Measurements from ENCODE around the gene MTMR6. TPM values are rescaled to one million over a fixed set of nuclear protein-coding genes. Genes with fewer than 3 reads are reported as not detected.
A peak's percentile ranks its signal among the peaks of the same experiment; 100 is the strongest.

The MTMR6 gene
- total RNA-seq, 2 experiments from 2014 or later, result 6.4 to 17.3 TPM

DNA sequence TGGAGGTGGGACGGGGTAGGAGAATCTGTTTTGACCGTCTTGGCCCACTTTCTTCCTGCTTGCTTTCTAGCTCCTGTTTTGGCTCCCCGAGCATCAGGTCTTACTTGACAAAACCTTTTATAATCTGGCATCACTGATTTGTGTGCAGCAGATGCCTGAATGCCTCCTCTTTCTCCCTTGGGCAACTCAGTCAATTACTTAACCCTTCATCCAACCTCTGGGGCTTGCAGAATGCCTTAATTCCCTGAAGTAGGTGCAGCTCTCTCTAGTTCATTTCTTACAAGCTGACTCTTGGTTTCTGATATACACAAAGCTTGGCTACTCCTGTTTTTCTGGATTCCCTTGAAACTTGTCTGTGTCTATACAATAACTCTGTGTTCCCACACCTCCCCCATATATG, 8.4 kb upstream of the MTMR6 start:
- Histone ChIP-seq H3K4me1 (ENCODE audit: insufficient read depth, low read length, poor library complexity, severe bottlenecking) (peaks cover 17% of the 10 kb centered on the region), H3K27ac (ENCODE audit: low read depth, low read length, poor library complexity, severe bottlenecking) (no peak overlapping the region), H2AFZ (ENCODE audit: low read length) (no peak overlapping the region), H3K4me3 (ENCODE audit: low read depth, low read length, poor library complexity, severe bottlenecking) (no peak overlapping the region), H3K36me3 (ENCODE audit: insufficient read depth, low read length) (no peaks in the 10 kb centered on the region), H3K9me2 (ENCODE audit: insufficient read depth, low read length) (no peaks in the 10 kb centered on the region), H3K79me2 (ENCODE audit: insufficient read depth, low read depth, low read length) (no peaks in the 10 kb centered on the region), H3K4me2 (ENCODE audit: low read length) (no peak overlapping the region), H4K20me1 (ENCODE audit: insufficient read depth, low read length) (no peaks in the 10 kb centered on the region), H3K9me3 (ENCODE audit: low read length) (no peaks in the 10 kb centered on the region)
- BruUV-seq (replicated peaks), result no TSS peak
- no peak for DNase-seq (ENCODE audit: low spot score)
- TF ChIP-seq, protein P1, sequence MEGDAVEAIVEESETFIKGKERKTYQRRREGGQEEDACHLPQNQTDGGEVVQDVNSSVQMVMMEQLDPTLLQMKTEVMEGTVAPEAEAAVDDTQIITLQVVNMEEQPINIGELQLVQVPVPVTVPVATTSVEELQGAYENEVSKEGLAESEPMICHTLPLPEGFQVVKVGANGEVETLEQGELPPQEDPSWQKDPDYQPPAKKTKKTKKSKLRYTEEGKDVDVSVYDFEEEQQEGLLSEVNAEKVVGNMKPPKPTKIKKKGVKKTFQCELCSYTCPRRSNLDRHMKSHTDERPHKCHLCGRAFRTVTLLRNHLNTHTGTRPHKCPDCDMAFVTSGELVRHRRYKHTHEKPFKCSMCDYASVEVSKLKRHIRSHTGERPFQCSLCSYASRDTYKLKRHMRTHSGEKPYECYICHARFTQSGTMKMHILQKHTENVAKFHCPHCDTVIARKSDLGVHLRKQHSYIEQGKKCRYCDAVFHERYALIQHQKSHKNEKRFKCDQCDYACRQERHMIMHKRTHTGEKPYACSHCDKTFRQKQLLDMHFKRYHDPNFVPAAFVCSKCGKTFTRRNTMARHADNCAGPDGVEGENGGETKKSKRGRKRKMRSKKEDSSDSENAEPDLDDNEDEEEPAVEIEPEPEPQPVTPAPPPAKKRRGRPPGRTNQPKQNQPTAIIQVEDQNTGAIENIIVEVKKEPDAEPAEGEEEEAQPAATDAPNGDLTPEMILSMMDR (conservative IDR thresholded peaks at IDR 0.05; ENCODE audit: low read length), result no peak
- no peak for TF ChIP-seq EZH2phosphoT487 (IDR thresholded peaks at IDR 0.05; ENCODE audit: borderline replicate concordance, low read depth, low read length)
- intact Hi-C loops (cut with micrococcal nuclease; ENCODE audit: unreplicated experiment), result no loop called here
- CTCF ChIA-PET (ENCODE audit: unreplicated experiment), result no interaction called here
- POLR2A ChIA-PET, result interaction anchor here (0.8 kb wide), 1 partner anchor 17 kb away, joined by 3 read pairs; no protein-coding TSS in a partner anchor

DNA sequence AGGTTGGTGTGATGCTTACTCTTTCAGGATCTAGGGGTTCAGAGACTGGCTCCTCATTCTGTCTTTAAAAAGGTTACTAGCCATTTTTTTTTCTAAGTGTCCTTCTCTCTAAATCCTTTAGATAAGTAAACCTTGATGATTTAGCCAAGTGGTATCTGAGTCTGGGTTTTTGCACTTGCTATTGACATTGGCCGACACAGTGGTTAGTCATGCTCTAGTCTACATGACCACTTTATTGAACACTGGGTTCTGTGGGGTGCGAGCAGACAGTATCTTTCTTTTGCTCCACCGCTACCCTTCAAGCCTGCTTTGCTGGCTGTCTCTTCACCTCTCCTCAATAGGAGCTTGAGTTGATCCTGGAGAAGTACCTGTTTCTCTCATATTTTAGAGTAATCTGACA, 7.9 kb upstream of the MTMR6 start:
- no peak for TF ChIP-seq EZH2phosphoT487 (IDR thresholded peaks at IDR 0.05; ENCODE audit: borderline replicate concordance, low read depth, low read length)
- TF ChIP-seq, protein P1 (conservative IDR thresholded peaks at IDR 0.05; ENCODE audit: low read length), result no peak
- Histone ChIP-seq H3K27ac (ENCODE audit: low read depth, low read length, poor library complexity, severe bottlenecking) (no peak overlapping the region), H3K9me3 (ENCODE audit: low read length) (no peaks in the 10 kb centered on the region), H3K4me1 (ENCODE audit: insufficient read depth, low read length, poor library complexity, severe bottlenecking) (peaks cover 12% of the 10 kb centered on the region), H4K20me1 (ENCODE audit: insufficient read depth, low read length) (no peaks in the 10 kb centered on the region), H3K9me2 (ENCODE audit: insufficient read depth, low read length) (no peaks in the 10 kb centered on the region), H2AFZ (ENCODE audit: low read length) (no peak overlapping the region), H3K4me2 (ENCODE audit: low read length) (no peak overlapping the region), H3K79me2 (ENCODE audit: insufficient read depth, low read depth, low read length) (no peaks in the 10 kb centered on the region), H3K36me3 (ENCODE audit: insufficient read depth, low read length) (no peaks in the 10 kb centered on the region), H3K4me3 (ENCODE audit: low read depth, low read length, poor library complexity, severe bottlenecking) (no peak overlapping the region)
- POLR2A ChIA-PET, result interaction anchor here (0.8 kb wide), 1 partner anchor 17 kb away, joined by 3 read pairs; no protein-coding TSS in a partner anchor
- intact Hi-C loops (cut with micrococcal nuclease; ENCODE audit: unreplicated experiment), result no loop called here
- no TSS peak for BruUV-seq (replicated peaks)
- CTCF ChIA-PET (ENCODE audit: unreplicated experiment), result no interaction called here
- no peak for DNase-seq (ENCODE audit: low spot score)

DNA sequence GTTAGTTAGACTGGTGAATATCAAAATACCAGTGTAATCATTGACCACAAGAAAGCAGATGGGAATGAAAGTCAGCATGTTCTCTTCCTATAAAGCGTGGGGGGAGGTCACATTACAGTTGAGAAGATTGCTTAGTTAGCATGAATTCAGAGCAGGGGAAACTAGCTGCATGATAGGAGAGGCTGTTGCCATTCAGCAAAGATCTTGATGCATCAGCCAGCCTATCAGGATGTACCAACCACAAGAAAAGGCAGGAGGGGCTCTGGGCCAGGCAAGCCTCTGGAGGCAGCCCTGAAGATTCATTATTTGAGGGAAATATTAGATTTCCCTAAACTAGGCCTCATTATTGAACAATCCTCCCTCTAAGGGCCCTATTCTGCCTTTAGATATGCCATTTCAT, 5.0 kb upstream of the MTMR6 start:
- Histone ChIP-seq H3K4me3 (ENCODE audit: low read depth, low read length, poor library complexity, severe bottlenecking) (no peak overlapping the region), H3K79me2 (ENCODE audit: insufficient read depth, low read depth, low read length) (no peaks in the 10 kb centered on the region), H3K9me2 (ENCODE audit: insufficient read depth, low read length) (no peaks in the 10 kb centered on the region), H4K20me1 (ENCODE audit: insufficient read depth, low read length) (no peaks in the 10 kb centered on the region), H3K4me2 (ENCODE audit: low read length) (peak overlapping the region; percentile 17; the same call in 1 of the 2 replicates), H3K27ac (ENCODE audit: low read depth, low read length, poor library complexity, severe bottlenecking) (no peak overlapping the region), H3K4me1 (ENCODE audit: insufficient read depth, low read length, poor library complexity, severe bottlenecking) (peaks cover 32% of the 10 kb centered on the region), H2AFZ (ENCODE audit: low read length) (peak overlapping the region; percentile 85), H3K36me3 (ENCODE audit: insufficient read depth, low read length) (no peaks in the 10 kb centered on the region), H3K9me3 (ENCODE audit: low read length) (no peaks in the 10 kb centered on the region)
- TF ChIP-seq, protein P1 (conservative IDR thresholded peaks at IDR 0.05; ENCODE audit: low read length), result no peak
- TF ChIP-seq EZH2phosphoT487 (IDR thresholded peaks at IDR 0.05; ENCODE audit: borderline replicate concordance, low read depth, low read length), result no peak
- POLR2A ChIA-PET, result interaction anchor here (0.6 to 1.7 kb wide), 3 partner anchors 9 to 19 kb away, joined by 3 to 6 read pairs (median 3); partner anchors contain the start of gene NUP58
- CTCF ChIA-PET (ENCODE audit: unreplicated experiment), result no interaction called here
- intact Hi-C loops (cut with micrococcal nuclease; ENCODE audit: unreplicated experiment), result no loop called here
- no TSS peak for BruUV-seq (replicated peaks)
- peak; percentile 57 for DNase-seq (ENCODE audit: low spot score)
